ENCODE measurements around the gene APBA2. TPM values are rescaled to one million over a fixed set of nuclear protein-coding genes. Genes with fewer than 3 reads are reported as not detected.
"Not testable (repeated sequence)": the region's sequence is repeated elsewhere in the genome, so short reads cannot be mapped to it uniquely, and the experiment has no call there.

The APBA2 gene
- total and polyA plus RNA-seq, 2 of the 4 experiments (the other 2 are of a cell fraction) = 21.7 to 33.0 TPM

GRCh38 chr15:28848521-28848920 is 37.3 kb upstream of the APBA2 start, which contains the start of gene GOLGA6L7:
Gene GOLGA6L7, minus strand, starts transcription at chr15:28848644. Its CDS starts 95 bp downstream, at chr15:28848549.
- H4K8ac ChIP-seq (ENCODE audit: low read depth in 2 of 2, low read length in 2 of 2); POLR2A ChIA-PET (ENCODE audit: unreplicated experiment); in situ Hi-C loops (cut with MboI; ENCODE audit: low sequenced_read_pairs); H2AK5ac ChIP-seq (ENCODE audit: low read depth, low read length); H2BK15ac ChIP-seq (ENCODE audit: low read depth, low read length); H3K4me3 ChIP-seq (ENCODE audit: insufficient read depth, low read depth, low read length); BruUV-seq (replicated peaks); H4K20me1 ChIP-seq (ENCODE audit: insufficient read depth, low read length); H3K4me2 ChIP-seq (ENCODE audit: low read depth, low read length); intact Hi-C loops (cut with micrococcal nuclease); H3K9ac ChIP-seq (ENCODE audit: low read depth, low read length); H3K79me1 ChIP-seq (ENCODE audit: low read depth in 1 of 2, low read length in 2 of 2); H3K27ac ChIP-seq (ENCODE audit: insufficient read depth, low read length); H3K36me3 ChIP-seq (ENCODE audit: control insufficient read depth, insufficient read depth, low read length); dilution Hi-C loops (cut with HindIII; ENCODE audit: low sequenced_read_pairs, unreplicated experiment); H3K4ac ChIP-seq (ENCODE audit: low read depth, low read length); H2BK20ac ChIP-seq (ENCODE audit: low read depth, low read length); H2BK5ac ChIP-seq (ENCODE audit: low read depth, low read length, poor library complexity, severe bottlenecking); H2AFZ ChIP-seq (replicated peaks; ENCODE audit: low read length, poor library complexity); H3K23ac ChIP-seq (ENCODE audit: low read depth, low read length); H3K27me3 ChIP-seq (ENCODE audit: control insufficient read depth, insufficient read depth, low read length); H3K18ac ChIP-seq (ENCODE audit: low read depth, low read length); DNase-seq; H3K14ac ChIP-seq (replicated peaks; ENCODE audit: low read depth, low read length); H2AK9ac ChIP-seq (replicated peaks; ENCODE audit: low read depth, low read length, poor library complexity); CTCF ChIA-PET; H3K56ac ChIP-seq (ENCODE audit: extremely low read depth, insufficient read depth, low read length); H3K4me1 ChIP-seq (ENCODE audit: control insufficient read depth, insufficient read depth, low read length); H3K9me1 ChIP-seq (ENCODE audit: insufficient read depth, low read length); ATAC-seq (ENCODE audit: low read depth); H4K5ac ChIP-seq (ENCODE audit: low read depth, low read length); H4K91ac ChIP-seq (ENCODE audit: insufficient read depth, low read depth, low read length); H2BK120ac ChIP-seq (ENCODE audit: low read depth, low read length); H3K9me3 ChIP-seq (ENCODE audit: control insufficient read depth, insufficient read depth, low read length): not testable (repeated sequence)
- 95% methylated on average over 4 of the region's 13 CpGs; no CpG with 5 or more reads in 1 of the 2 experiments for WGBS, 2 experiments (ENCODE audit: extremely low coverage in 2 of 2, insufficient read length in 1 of 2)

GRCh38 chr15:28849271-28849670 is 36.5 kb upstream of the APBA2 start:
- H3K18ac ChIP-seq (ENCODE audit: low read depth, low read length); H3K27me3 ChIP-seq (ENCODE audit: control insufficient read depth, insufficient read depth, low read length); H3K4ac ChIP-seq (ENCODE audit: low read depth, low read length); H3K9me3 ChIP-seq (ENCODE audit: control insufficient read depth, insufficient read depth, low read length); H4K8ac ChIP-seq (ENCODE audit: low read depth in 2 of 2, low read length in 2 of 2); H2BK15ac ChIP-seq (ENCODE audit: low read depth, low read length); dilution Hi-C loops (cut with HindIII; ENCODE audit: low sequenced_read_pairs, unreplicated experiment); H3K23ac ChIP-seq (ENCODE audit: low read depth, low read length); H3K4me1 ChIP-seq (ENCODE audit: control insufficient read depth, insufficient read depth, low read length); H4K91ac ChIP-seq (ENCODE audit: insufficient read depth, low read depth, low read length); H2AK9ac ChIP-seq (replicated peaks; ENCODE audit: low read depth, low read length, poor library complexity); DNase-seq; H2BK120ac ChIP-seq (ENCODE audit: low read depth, low read length); H3K9ac ChIP-seq (ENCODE audit: low read depth, low read length); H4K5ac ChIP-seq (ENCODE audit: low read depth, low read length); H3K36me3 ChIP-seq (ENCODE audit: control insufficient read depth, insufficient read depth, low read length); in situ Hi-C loops (cut with MboI; ENCODE audit: low sequenced_read_pairs); H2AFZ ChIP-seq (replicated peaks; ENCODE audit: low read length, poor library complexity); H2AK5ac ChIP-seq (ENCODE audit: low read depth, low read length); H2BK20ac ChIP-seq (ENCODE audit: low read depth, low read length); H3K56ac ChIP-seq (ENCODE audit: extremely low read depth, insufficient read depth, low read length); POLR2A ChIA-PET (ENCODE audit: unreplicated experiment); H3K4me2 ChIP-seq (ENCODE audit: low read depth, low read length); intact Hi-C loops (cut with micrococcal nuclease); H4K20me1 ChIP-seq (ENCODE audit: insufficient read depth, low read length); H3K27ac ChIP-seq (ENCODE audit: insufficient read depth, low read length); H2BK5ac ChIP-seq (ENCODE audit: low read depth, low read length, poor library complexity, severe bottlenecking); BruUV-seq (replicated peaks); CTCF ChIA-PET; H3K79me1 ChIP-seq (ENCODE audit: low read depth in 1 of 2, low read length in 2 of 2); ATAC-seq (ENCODE audit: low read depth); H3K4me3 ChIP-seq (ENCODE audit: insufficient read depth, low read depth, low read length); H3K9me1 ChIP-seq (ENCODE audit: insufficient read depth, low read length); H3K14ac ChIP-seq (replicated peaks; ENCODE audit: low read depth, low read length): not testable (repeated sequence)
- WGBS, 2 experiments (ENCODE audit: extremely low coverage in 2 of 2, insufficient read length in 1 of 2) = no CpG with 5 or more reads among the region's 17 CpGs
